Measurements from ENCODE around the gene LRRFIP1. TPM values are rescaled to one million over a fixed set of nuclear protein-coding genes. Genes with fewer than 3 reads are reported as not detected.

LRRFIP1 gene
- total and polyA plus RNA-seq, 2 of the 13 experiments (the other 11 are each of a cell fraction or from before 2014, with no cell fraction given) = 15.9 to 40.5 TPM

DNA sequence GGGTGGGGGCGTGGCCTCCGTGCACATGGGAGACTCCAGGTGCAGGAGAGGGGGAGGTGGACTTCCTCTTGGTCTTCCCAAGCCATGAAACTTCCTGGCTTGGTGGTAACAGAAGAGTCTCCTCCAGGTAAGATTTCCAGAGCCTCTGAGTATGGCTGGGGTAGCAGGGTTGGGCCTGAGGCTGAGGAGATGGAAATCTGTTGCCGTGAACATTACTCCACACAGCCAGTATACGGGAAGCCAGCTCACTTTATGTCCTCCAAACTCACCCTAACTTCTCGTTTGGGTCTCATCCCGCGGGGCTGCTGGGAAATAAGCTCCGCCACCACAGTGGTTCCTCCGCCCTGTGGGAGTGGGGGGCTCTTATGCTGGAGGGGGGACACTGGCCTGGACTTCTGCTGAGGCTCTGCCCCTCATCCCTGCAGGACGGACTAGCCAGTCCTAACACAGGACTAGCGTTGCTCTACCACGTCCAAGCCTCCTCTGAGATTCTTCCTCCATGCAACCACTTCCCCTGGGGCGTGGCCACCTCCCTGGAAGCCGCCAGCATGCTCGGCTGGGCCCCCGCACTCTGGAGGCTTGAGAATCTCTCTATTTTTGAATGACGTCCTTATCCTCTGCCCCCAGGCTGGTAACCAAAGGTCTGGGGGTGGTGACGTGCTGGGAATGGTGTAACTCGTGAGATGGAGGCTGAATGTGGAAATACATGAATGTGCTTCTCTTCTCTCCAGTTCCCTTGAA is 36.1 kb upstream of the LRRFIP1 start (continued):
- TF ChIP-seq ZNF318 (CRISPR knock-in tag; IDR thresholded peaks at IDR 0.05) (no peak), PRDM4 (CRISPR knock-in tag; IDR thresholded peaks at IDR 0.05; ENCODE audit: borderline replicate concordance) (no peak), ZNF687 (CRISPR knock-in tag; IDR thresholded peaks at IDR 0.05) (peak; percentile 74), ZFX (CRISPR knock-in tag; IDR thresholded peaks at IDR 0.05; ENCODE audit: low read depth) (peak; percentile 31; the same call in 1 of the 2 replicates)
- TF ChIP-seq, protein P1, sequence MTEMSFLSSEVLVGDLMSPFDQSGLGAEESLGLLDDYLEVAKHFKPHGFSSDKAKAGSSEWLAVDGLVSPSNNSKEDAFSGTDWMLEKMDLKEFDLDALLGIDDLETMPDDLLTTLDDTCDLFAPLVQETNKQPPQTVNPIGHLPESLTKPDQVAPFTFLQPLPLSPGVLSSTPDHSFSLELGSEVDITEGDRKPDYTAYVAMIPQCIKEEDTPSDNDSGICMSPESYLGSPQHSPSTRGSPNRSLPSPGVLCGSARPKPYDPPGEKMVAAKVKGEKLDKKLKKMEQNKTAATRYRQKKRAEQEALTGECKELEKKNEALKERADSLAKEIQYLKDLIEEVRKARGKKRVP (CRISPR knock-in tag; IDR thresholded peaks at IDR 0.05) = no peak
- TF ChIP-seq, protein P2, sequence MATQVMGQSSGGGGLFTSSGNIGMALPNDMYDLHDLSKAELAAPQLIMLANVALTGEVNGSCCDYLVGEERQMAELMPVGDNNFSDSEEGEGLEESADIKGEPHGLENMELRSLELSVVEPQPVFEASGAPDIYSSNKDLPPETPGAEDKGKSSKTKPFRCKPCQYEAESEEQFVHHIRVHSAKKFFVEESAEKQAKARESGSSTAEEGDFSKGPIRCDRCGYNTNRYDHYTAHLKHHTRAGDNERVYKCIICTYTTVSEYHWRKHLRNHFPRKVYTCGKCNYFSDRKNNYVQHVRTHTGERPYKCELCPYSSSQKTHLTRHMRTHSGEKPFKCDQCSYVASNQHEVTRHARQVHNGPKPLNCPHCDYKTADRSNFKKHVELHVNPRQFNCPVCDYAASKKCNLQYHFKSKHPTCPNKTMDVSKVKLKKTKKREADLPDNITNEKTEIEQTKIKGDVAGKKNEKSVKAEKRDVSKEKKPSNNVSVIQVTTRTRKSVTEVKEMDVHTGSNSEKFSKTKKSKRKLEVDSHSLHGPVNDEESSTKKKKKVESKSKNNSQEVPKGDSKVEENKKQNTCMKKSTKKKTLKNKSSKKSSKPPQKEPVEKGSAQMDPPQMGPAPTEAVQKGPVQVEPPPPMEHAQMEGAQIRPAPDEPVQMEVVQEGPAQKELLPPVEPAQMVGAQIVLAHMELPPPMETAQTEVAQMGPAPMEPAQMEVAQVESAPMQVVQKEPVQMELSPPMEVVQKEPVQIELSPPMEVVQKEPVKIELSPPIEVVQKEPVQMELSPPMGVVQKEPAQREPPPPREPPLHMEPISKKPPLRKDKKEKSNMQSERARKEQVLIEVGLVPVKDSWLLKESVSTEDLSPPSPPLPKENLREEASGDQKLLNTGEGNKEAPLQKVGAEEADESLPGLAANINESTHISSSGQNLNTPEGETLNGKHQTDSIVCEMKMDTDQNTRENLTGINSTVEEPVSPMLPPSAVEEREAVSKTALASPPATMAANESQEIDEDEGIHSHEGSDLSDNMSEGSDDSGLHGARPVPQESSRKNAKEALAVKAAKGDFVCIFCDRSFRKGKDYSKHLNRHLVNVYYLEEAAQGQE (IDR thresholded peaks at IDR 0.05; ENCODE audit: borderline replicate concordance in 1 of 2, low read depth in 1 of 2, low read length in 2 of 2) = no peak

Data from HepG2 (cell line).